ENCODE results near the gene ELK3.

GRCh38 chr12:96260231-96260630 lies 66.1 kb downstream of the ELK3 start:
- TF ChIP-seq CTCF (IDR thresholded peaks at IDR 0.05) (no peak), POLR2A (IDR thresholded peaks at IDR 0.05) (no peak)

Data from body of pancreas (tissue), 4 donors.